Kidney epithelial cell (primary cell): ENCODE measurements around the gene DDX47. TPM values are rescaled to one million over a fixed set of nuclear protein-coding genes. Genes with fewer than 3 reads are reported as not detected.

Experiments
- DNase-seq: peaks from one replicate; pipeline ENCODE4 v3.0.0-alpha.2; 2010; ENCODE audit warnings: low read depth
- H3K27me3 ChIP-seq: 2 replicates; pipeline ENCODE4 v1.6.0; 2011; ENCODE audit warnings: low read length; ENCODE audit not compliant: control insufficient read depth, insufficient read depth
- H3K36me3 ChIP-seq: 2 replicates; pipeline ENCODE4 v1.5.1; 2011; ENCODE audit warnings: low read length; ENCODE audit not compliant: control insufficient read depth, insufficient read depth
- H3K4me3 ChIP-seq: 2 replicates; pipeline ENCODE4 v1.5.1; 2011; ENCODE audit warnings: low read depth, mild to moderate bottlenecking, control low read depth, low read length
- total RNA-seq: library from RNA; depleted of rRNA; stranded (reverse); fragments of >200 nt; gene quantifications from 2 replicates; pipeline ENCODE4 v1.2.3, GENCODE V29; 2015
- TF ChIP-seq, protein P1 (sequence below): IDR thresholded peaks from 2 replicates; pipeline ENCODE4 v1.5.1; 2011; ENCODE audit warnings: mild to moderate bottlenecking, moderate library complexity, low read length, control low read depth, inconsistent platforms; ENCODE audit not compliant: insufficient read depth, poor library complexity, severe bottlenecking

Gene DDX47
- total RNA-seq, 1 donor from 2014 or later = 59.0 TPM

DNA sequence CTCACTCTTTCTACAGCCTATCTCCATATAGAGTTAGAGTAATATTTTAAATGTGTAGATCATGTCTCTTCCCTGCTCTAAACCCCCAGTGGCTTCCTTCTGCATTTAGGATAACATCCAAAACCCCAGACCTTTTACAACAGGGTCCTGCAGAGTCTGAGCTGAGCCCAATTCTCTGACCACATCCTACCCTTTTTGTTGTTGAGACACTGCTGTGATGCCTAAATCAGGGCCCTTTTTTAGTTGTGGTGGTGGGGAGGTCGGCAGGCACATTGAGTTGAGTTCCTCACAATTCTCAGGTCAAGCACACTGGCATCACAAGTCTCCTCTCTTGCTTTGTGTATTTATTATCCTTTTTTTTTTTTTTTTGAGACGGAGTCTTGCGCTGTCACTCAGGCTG, 1.8 kb upstream of the DDX47 start:
- TF ChIP-seq, protein P1, sequence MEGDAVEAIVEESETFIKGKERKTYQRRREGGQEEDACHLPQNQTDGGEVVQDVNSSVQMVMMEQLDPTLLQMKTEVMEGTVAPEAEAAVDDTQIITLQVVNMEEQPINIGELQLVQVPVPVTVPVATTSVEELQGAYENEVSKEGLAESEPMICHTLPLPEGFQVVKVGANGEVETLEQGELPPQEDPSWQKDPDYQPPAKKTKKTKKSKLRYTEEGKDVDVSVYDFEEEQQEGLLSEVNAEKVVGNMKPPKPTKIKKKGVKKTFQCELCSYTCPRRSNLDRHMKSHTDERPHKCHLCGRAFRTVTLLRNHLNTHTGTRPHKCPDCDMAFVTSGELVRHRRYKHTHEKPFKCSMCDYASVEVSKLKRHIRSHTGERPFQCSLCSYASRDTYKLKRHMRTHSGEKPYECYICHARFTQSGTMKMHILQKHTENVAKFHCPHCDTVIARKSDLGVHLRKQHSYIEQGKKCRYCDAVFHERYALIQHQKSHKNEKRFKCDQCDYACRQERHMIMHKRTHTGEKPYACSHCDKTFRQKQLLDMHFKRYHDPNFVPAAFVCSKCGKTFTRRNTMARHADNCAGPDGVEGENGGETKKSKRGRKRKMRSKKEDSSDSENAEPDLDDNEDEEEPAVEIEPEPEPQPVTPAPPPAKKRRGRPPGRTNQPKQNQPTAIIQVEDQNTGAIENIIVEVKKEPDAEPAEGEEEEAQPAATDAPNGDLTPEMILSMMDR = no peak
- no peak for DNase-seq
- Histone ChIP-seq H3K36me3 (no peaks in the 10 kb centered on the region), H3K27me3 (no peaks in the 10 kb centered on the region), H3K4me3 (no peak overlapping the region)

DNA sequence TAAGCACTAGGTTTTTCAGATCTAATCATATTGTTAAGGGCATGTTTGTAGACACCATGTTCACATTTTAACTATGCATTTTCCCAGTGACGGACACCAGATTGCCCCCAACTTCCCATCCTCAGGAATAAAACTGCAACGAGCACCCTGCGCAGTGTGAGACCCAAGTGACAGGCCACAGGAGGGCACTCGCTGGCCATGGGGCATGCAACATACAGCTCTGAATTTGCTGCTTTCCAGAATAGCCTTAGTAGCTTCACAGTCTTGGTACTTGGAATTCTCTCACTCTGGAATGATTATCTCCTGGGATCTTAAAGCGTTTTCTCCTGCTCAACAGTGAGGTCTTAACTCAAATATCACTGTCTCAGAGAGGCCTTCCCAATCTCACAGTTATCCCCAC, 972 bp upstream of the DDX47 start:
- Histone ChIP-seq H3K4me3 (no peak overlapping the region), H3K36me3 (no peaks in the 10 kb centered on the region), H3K27me3 (no peaks in the 10 kb centered on the region)
- DNase-seq = no peak
- TF ChIP-seq, protein P1 = no peak

DNA sequence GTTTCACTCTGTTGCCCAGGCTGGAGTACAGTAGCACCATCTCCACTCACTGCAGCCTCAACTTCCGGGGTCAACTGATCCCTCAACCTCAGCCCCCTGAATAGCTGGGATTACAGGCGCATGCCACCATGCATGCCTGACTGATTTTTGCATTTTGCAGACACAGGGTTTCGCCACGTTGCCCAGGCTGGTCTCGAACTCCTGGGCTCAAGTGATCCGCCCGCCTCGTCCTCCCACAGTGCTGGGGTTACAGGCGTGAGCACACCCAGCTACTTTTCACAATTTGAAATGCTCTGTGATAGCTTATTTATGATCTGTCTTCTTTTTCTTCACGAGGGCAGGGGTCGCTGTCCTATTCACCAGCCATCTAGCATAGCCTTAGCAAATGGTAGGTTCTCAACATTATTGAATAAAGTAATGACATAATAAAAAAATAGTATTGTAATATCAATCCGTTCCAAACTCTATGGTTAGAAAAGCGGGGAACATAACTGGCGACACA, 477 bp upstream of the DDX47 start:
- Histone ChIP-seq H3K4me3 (no peak overlapping the region), H3K27me3 (no peaks in the 10 kb centered on the region), H3K36me3 (no peaks in the 10 kb centered on the region)
- TF ChIP-seq, protein P1 = no peak
- DNase-seq = no peak

DNA sequence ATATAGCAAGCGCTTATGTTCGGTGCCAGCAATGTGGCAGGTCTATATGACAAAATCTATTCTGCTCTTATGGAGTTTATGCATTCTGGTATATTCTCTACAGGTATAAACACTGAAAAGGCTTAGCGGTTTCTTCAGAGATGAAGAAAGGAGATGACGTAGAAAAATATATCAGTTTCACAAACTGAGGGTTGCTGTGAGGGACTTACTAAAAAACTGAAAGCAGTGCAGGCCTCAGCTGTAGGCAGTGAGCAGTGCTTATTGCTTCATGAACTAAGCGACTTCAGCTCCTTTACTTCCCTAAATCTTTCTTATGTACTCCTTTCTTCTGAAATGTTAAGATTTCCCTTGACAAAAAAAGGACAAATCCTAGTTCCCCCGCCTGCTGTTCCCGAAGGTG, 4.5 kb downstream of the DDX47 start:
- Histone ChIP-seq H3K27me3 (no peaks in the 10 kb centered on the region), H3K36me3 (no peaks in the 10 kb centered on the region), H3K4me3 (no peak overlapping the region)
- no peak for DNase-seq
- TF ChIP-seq, protein P1 = no peak

DNA sequence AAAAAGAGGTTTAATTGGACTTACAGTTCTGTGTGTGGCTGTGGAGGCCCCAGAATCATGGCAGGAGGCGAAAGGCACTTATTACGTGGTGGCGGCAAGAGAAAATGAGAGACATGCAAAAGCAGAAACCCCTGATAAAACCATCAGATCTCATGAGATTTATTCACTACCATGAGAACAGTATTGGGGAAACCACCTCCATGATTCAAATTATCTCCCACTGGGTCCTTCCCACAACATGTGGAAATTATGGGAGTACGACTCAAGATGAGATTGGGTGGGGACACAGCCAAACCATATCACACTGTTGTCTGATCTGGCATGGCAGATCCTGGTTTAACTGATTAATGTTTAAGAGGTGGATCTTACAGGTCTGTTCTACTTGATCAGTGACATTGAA, 5.6 kb downstream of the DDX47 start:
- H3K27me3 ChIP-seq = no peaks in the 10 kb centered on the region
- DNase-seq = no peak
- TF ChIP-seq, protein P1 = no peak
- H3K36me3 ChIP-seq = peaks cover 1% of the 10 kb centered on the region
- no peak overlapping the region for H3K4me3 ChIP-seq

DNA sequence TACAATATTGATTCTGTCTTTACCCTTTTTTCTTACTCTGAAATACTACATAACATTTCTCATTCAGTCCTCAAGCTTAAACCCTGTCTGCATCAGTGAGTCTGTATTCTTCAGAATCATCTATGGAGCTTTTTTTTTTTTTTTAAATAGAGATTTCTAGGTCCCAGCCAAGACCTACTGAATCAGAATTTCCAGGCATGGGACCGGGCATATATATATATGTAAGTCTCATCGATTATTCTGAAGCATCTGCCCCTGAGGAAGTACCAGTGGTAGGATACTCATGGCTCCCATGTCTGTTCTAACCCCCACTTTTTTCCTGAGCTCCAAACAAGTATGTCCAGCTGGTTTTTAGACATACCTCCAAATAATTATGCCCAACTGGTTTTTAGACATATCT, 6.1 kb downstream of the DDX47 start:
- H3K27me3 ChIP-seq = no peaks in the 10 kb centered on the region
- TF ChIP-seq, protein P1 = no peak
- peaks cover 1% of the 10 kb centered on the region for H3K36me3 ChIP-seq
- no peak for DNase-seq
- H3K4me3 ChIP-seq = no peak overlapping the region
